ENCODE results near the gene GMNN. TPM values are rescaled to one million over a fixed set of nuclear protein-coding genes. Genes with fewer than 3 reads are reported as not detected.
"Not testable (repeated sequence)": the region's sequence is repeated elsewhere in the genome, so short reads cannot be mapped to it uniquely, and the experiment has no call there.

GMNN gene
- total RNA-seq, 4 donors from 2014 or later, result 4.5 to 12.8 (median 7.4) TPM

- DNase-seq (ENCODE audit: low spot score), result no peak
- no peak for ATAC-seq (ENCODE audit: low FRiP score)
- TF ChIP-seq, protein P1, sequence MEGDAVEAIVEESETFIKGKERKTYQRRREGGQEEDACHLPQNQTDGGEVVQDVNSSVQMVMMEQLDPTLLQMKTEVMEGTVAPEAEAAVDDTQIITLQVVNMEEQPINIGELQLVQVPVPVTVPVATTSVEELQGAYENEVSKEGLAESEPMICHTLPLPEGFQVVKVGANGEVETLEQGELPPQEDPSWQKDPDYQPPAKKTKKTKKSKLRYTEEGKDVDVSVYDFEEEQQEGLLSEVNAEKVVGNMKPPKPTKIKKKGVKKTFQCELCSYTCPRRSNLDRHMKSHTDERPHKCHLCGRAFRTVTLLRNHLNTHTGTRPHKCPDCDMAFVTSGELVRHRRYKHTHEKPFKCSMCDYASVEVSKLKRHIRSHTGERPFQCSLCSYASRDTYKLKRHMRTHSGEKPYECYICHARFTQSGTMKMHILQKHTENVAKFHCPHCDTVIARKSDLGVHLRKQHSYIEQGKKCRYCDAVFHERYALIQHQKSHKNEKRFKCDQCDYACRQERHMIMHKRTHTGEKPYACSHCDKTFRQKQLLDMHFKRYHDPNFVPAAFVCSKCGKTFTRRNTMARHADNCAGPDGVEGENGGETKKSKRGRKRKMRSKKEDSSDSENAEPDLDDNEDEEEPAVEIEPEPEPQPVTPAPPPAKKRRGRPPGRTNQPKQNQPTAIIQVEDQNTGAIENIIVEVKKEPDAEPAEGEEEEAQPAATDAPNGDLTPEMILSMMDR (IDR thresholded peaks at IDR 0.05), result no peak
These were observed 12.9 kb upstream of the GMNN start for GRCh38 chr6:24761851-24762250.

- DNase-seq (ENCODE audit: low spot score) (no peak), ATAC-seq (ENCODE audit: low FRiP score) (no peak)
- TF ChIP-seq, protein P1 (IDR thresholded peaks at IDR 0.05), result no peak
These were observed 11.2 kb upstream of the GMNN start for GRCh38 chr6:24763578-24763977.

DNA sequence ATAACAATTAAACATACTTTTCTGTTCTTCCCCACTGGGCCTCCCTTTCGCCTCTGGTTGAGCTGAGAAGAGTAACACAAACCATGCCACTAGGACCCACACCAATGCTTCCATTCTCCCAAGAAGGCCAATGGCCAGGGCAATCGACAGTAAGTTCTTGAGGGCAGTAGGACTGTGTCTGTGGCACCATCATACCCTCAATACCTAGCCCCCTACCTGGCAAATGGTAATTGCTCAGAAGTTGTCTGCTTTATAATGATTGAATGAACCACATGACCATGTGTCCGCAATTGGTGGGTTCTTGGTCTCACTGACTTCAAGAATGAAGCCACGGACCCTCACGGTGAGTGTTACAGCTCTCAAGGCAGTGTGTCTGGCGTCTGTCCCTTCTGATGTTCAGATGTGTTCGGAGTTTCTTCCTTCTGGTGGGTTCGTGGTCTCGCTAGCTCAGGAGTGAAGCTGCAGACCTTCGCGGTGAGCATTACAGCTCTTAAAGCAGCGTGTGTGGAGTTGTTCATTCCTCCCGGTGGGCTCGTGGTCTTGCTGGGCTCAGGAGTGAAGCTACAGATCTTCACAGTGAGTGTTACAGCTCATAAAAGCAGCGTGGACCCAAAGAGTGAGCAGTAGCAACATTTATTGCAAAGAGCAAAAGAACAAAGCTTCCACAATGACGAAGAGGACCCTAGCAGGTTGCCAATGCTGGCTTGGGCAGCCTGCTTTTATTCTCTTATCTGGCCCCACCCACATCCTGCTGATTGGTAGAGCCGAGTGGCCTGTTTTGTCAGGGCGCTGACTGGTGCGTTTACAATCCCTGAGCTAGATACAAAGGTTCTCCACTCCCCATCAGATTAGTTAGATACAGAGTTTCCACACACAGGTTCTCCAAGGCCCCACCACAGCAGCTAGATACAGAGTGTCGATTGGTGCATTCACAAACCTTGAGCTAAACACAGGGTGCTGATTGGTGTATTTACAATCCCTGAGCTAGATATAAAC is 9.6 kb upstream of the GMNN start:
- DNase-seq (ENCODE audit: low spot score); ATAC-seq (ENCODE audit: low FRiP score): not testable (repeated sequence)

- DNase-seq (ENCODE audit: low spot score), result not testable (repeated sequence)
These were observed 8.8 kb upstream of the GMNN start for GRCh38 chr6:24765968-24766367.

DNA sequence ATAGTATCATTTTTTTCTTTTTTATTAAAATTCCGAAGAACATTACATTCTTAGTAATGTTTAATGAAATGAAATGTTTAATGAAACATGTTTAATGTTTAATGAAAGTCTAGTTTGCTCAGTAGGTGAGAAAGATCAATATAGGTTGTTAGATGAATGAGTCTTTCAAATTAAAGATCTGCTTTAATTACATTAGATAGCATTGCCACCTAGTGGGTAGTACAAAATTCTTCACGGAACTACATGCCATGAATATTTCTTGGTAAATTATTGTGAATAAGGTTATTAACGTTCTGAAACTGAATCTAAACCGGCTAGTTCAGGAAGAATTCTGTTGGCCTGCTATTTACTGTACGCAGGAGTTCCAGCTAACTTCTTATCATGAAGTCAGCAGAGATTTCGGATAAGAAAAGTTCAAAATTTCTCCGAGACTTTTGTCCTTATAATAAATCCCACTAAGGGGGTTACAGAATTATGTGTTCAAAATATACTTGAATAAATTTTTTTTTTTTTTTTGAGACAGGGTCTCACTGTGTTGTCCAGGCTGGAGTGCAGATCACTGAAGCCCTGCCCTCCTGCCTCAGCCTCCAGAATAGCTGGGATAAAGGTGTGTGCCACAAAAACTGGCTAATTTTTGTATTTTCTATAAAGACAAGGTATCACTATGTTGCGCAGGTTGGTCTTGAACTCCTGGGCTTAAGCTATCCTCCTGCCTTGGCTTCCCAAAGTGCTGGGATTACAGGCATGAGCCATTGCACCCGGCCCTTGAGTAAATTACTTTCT is 7.9 kb upstream of the GMNN start:
- ATAC-seq (ENCODE audit: low FRiP score) (no peak), DNase-seq (ENCODE audit: low spot score) (no peak)
- TF ChIP-seq, protein P1 (IDR thresholded peaks at IDR 0.05), result no peak

More at GRCh38 chr6:24765968-24766367, 8.8 kb upstream of the GMNN start:
- ATAC-seq (ENCODE audit: low FRiP score), result not testable (repeated sequence)

GRCh38 chr6:24768361-24768760 is 6.4 kb upstream of the GMNN start:
- TF ChIP-seq, protein P1 (IDR thresholded peaks at IDR 0.05), result no peak
- ATAC-seq (ENCODE audit: low FRiP score) (no peak), DNase-seq (ENCODE audit: low spot score) (no peak)

- TF ChIP-seq, protein P1 (IDR thresholded peaks at IDR 0.05), result no peak
- ATAC-seq (ENCODE audit: low FRiP score), result peak; percentile 46
- peak; percentile 25 for DNase-seq (ENCODE audit: low spot score)
These were observed 852 bp downstream of the GMNN start for GRCh38 chr6:24775520-24776058.
